Common myeloid progenitor, CD34-positive (primary cell): Measurements from ENCODE around the gene ALDH1L2.
A peak's percentile ranks its signal among the peaks of the same experiment; 100 is the strongest.

ENCODE experiments used
- CTCF ChIA-PET: fragments of 350-600 bp; sonication (Branson Sonifier 250); formaldehyde crosslinking; loops from one replicate; lab custom pipeline; 2021; ENCODE audit warnings: antibody characterized with exemption; lab: Charles Lee
- POLR2A ChIA-PET: fragments of 350-600 bp; sonication (Branson Sonifier 250); formaldehyde crosslinking; loops from one replicate; lab custom pipeline; 2021; ENCODE audit warnings: antibody characterized with exemption; lab: Charles Lee
- DNase-seq, 3 donors: peaks; one replicate each; pipeline versions ENCODE4 v3.0.0 to v3.0.0-alpha.2; 2013
- H3K27ac ChIP-seq, 2 experiments: 1 replicate in 1 of 2; 2 replicates in 1 of 2; pipeline ENCODE4 v1.7.0; 2013; ENCODE audit warnings: inconsistent platforms in 2 of 2, low read length in 2 of 2, mild to moderate bottlenecking in 2 of 2, low read depth in 1 of 2, moderate library complexity in 1 of 2; ENCODE audit not compliant: severe bottlenecking in 2 of 2, insufficient read depth in 1 of 2, poor library complexity in 1 of 2
- H3K27me3 ChIP-seq, 5 experiments: replicated peaks in 2 of 5; 1 replicate in 3 of 5; 2 replicates in 2 of 5; pipeline versions ENCODE4 v1.6.1 to v1.7.0; 2013; ENCODE audit warnings: low read length in 4 of 5, mild to moderate bottlenecking in 2 of 5, moderate library complexity in 2 of 5, inconsistent platforms in 1 of 5; ENCODE audit not compliant: insufficient read depth in 5 of 5, control insufficient read depth in 4 of 5
- H3K36me3 ChIP-seq, 4 experiments: 1 replicate in 2 of 4; 2 replicates in 2 of 4; pipeline versions ENCODE4 v1.6.1 to v1.7.0; 2013; ENCODE audit warnings: low read length in 3 of 4, control low read depth in 1 of 4, mild to moderate bottlenecking in 1 of 4; ENCODE audit not compliant: control insufficient read depth in 4 of 4, insufficient read depth in 4 of 4
- H3K4me1 ChIP-seq, 4 experiments: 1 replicate in 3 of 4; 2 replicates in 1 of 4; pipeline versions ENCODE4 v1.6.1 to v1.7.1; 2013; ENCODE audit warnings: low read length in 3 of 4, mild to moderate bottlenecking in 3 of 4, control low read depth in 1 of 4, inconsistent platforms in 1 of 4, moderate library complexity in 1 of 4; ENCODE audit not compliant: control insufficient read depth in 4 of 4, insufficient read depth in 4 of 4; ENCODE audit errors: control extremely low read depth in 1 of 4
- H3K4me3 ChIP-seq, 7 experiments: 1 replicate in 4 of 7; 2 replicates in 3 of 7; pipeline versions ENCODE4 v1.5.1 to v1.7.0; 2013; ENCODE audit warnings: mild to moderate bottlenecking in 7 of 7, low read length in 6 of 7, moderate library complexity in 6 of 7, inconsistent platforms in 2 of 7, low read depth in 2 of 7, control low read depth in 1 of 7; ENCODE audit not compliant: insufficient read depth in 4 of 7, control insufficient read depth in 1 of 7; ENCODE audit errors: extremely low read depth in 1 of 7
- H3K9me3 ChIP-seq, 5 experiments: 1 replicate in 4 of 5; 2 replicates in 1 of 5; pipeline versions ENCODE4 v1.6.1 to v1.7.1; 2013; ENCODE audit warnings: low read length in 4 of 5, mild to moderate bottlenecking in 2 of 5, inconsistent platforms in 1 of 5, low read depth in 1 of 5, moderate library complexity in 1 of 5; ENCODE audit not compliant: control insufficient read depth in 4 of 5, insufficient read depth in 2 of 5; ENCODE audit errors: control extremely low read depth in 1 of 5
- WGBS: methylation state at CpG from one replicate; pipeline ENCODE4 v1.1.5; 2013; ENCODE audit not compliant: insufficient coverage; 5-methylcytosine and 5-hydroxymethylcytosine counted together

The ALDH1L2 gene

DNA sequence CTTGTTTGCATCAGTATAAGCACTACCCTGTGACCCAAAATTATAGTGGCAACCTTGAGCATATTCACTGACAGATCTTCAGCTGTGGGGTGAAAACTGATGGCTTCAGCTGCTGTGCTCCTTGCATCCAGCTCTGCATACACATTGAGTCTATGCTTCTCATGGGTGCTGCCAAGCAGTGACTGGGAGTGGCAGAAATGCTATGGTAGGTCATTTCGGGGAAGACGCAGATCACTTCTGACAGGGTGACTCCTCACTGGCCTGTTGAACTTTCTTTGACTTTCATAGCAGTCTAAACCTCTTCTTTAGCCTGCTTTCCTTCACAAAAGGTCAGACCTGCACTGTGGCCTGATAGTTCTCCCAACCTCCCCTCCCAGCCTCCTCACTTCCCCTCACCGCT, 5.6 kb upstream of the ALDH1L2 start:
- H3K4me1 ChIP-seq, result no peaks in the 10 kb centered on the region
- H3K27me3 ChIP-seq, result peaks cover 2 to 11% (median 5%) of the 10 kb centered on the region in 5 experiments
- H3K9me3 ChIP-seq, result peaks cover 0 to 6% (median 0%) of the 10 kb centered on the region in 5 experiments
- no peaks in the 10 kb centered on the region for H3K36me3 ChIP-seq
- POLR2A ChIA-PET, result no interaction called here
- CTCF ChIA-PET, result no interaction called here
- DNase-seq, result no peak
- H3K4me3 ChIP-seq, result no peak overlapping the region
- H3K27ac ChIP-seq, result no peak overlapping the region
- WGBS, result 94% methylated on average over 2 of the region's 3 CpGs

DNA sequence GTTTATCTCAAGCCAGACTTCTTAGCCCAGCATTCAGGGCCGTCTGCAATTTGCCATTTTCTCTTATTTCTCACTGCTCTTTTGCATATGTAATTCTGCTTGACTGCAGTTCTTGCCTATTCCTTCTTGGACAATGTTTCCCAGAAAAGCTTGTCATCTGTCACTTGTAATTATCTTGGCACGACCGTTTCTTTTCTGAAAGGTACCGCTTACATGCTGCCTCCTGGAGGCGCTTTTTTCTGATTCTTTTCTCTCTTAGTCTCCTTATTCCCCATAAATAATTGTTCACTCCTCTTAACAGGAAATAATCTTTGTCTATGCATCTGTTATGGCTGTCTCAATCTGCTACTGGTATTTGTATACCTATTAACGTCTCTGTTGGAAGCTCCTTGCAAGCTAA, 1.2 kb upstream of the ALDH1L2 start:
- Histone ChIP-seq H3K27me3 (peaks cover 0 to 14% (median 0%) of the 10 kb centered on the region in 5 experiments), H3K27ac (no peak overlapping the region), H3K36me3 (no peaks in the 10 kb centered on the region), H3K4me3 (no peak overlapping the region), H3K9me3 (peaks cover 0 to 3% (median 0%) of the 10 kb centered on the region in 5 experiments), H3K4me1 (peaks cover 8 to 13% (median 9%) of the 10 kb centered on the region in 4 experiments)
- 87% methylated on average over 3 of the region's 6 CpGs for WGBS
- POLR2A ChIA-PET, result interaction anchor here (0.6 kb wide), 1 partner anchor 22 kb away, joined by 3 read pairs; the partner anchor contains the start of gene WASHC4
- CTCF ChIA-PET, result interaction anchor here (1.2 kb wide), 1 partner anchor 20 kb away, joined by 3 read pairs; no protein-coding TSS in a partner anchor
- peak in 1 of 3 donors; percentile 10 for DNase-seq

DNA sequence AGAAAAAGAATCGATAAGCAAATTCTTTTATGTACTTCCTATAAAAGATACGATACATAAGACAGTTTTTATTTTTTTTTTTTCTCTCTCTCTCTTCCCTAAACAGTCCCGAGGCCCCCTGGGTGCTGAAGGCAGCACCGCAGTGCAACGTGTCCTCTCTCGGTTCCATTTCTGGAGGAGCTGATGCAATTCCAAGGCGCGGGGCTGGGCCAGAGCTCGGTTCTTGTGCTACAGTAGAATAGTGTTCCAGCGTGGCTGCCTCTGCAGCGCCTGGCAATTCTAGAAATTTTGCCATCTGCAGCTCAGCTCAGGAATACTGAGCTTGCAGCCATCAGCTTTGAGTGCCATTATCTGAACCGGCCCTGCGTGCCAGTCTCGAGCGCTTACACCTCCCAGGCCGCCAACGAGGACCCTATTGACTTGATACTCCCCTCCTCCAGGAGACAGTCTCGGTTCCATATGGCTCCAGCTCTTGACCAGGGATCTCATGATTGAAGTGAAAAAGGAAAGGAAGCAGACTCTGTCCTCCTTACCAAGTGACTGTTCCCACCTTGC, 630 bp downstream of the ALDH1L2 start:
- Histone ChIP-seq H3K27ac (no peak overlapping the region), H3K4me3 (peak overlapping the region; percentile 5 to 80 (median 61)), H3K36me3 (no peaks in the 10 kb centered on the region), H3K9me3 (peaks cover 0 to 3% (median 0%) of the 10 kb centered on the region in 5 experiments), H3K27me3 (peaks cover 0 to 14% (median 0%) of the 10 kb centered on the region in 5 experiments), H3K4me1 (peaks cover 8 to 13% (median 9%) of the 10 kb centered on the region in 4 experiments)
- ChIA-PET POLR2A (interaction anchor here (0.6 kb wide), 1 partner anchor 327 kb away, joined by 4 read pairs; no protein-coding TSS in a partner anchor), CTCF (interaction anchor here (0.8 kb wide), 1 partner anchor 12 kb away, joined by 3 read pairs; no protein-coding TSS in a partner anchor)
- WGBS, result 9% methylated on average over 15 of the region's 18 CpGs
- peak; percentile 49 to 64 (median 55) for DNase-seq

DNA sequence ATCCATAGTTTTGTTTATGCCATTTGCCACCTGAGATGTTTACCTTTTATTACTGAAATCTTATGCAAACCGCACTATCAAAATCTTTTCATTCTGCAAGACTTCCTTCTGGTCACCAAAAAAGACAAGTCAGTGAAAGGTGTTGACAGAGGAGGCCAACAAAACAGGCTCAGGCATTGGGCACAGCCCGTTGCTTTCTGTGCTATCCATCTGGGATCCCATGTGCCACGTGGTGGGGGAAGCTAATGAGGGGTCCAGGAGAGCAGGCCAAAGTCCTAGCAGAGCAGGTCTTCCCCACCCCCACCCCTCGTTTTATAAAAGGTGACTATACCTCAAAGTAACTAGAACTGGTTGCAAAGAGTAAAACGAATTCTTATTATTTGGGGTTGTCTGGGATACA, 1.2 kb downstream of the ALDH1L2 start:
- 100% methylated on average over 1 of the region's 5 CpGs for WGBS
- no peak for DNase-seq
- Histone ChIP-seq H3K27me3 (peaks cover 0 to 14% (median 0%) of the 10 kb centered on the region in 5 experiments), H3K4me3 (peak overlapping the region in 1 of 7 experiments; percentile 80), H3K4me1 (peaks cover 8 to 13% (median 9%) of the 10 kb centered on the region in 4 experiments), H3K27ac (no peak overlapping the region), H3K9me3 (peaks cover 0 to 3% (median 0%) of the 10 kb centered on the region in 5 experiments), H3K36me3 (no peaks in the 10 kb centered on the region)
- ChIA-PET CTCF (interaction anchor here (0.8 kb wide), 1 partner anchor 13 kb away, joined by 3 read pairs; no protein-coding TSS in a partner anchor), POLR2A (interaction anchor here (0.6 kb wide), 1 partner anchor 326 kb away, joined by 4 read pairs; no protein-coding TSS in a partner anchor)

DNA sequence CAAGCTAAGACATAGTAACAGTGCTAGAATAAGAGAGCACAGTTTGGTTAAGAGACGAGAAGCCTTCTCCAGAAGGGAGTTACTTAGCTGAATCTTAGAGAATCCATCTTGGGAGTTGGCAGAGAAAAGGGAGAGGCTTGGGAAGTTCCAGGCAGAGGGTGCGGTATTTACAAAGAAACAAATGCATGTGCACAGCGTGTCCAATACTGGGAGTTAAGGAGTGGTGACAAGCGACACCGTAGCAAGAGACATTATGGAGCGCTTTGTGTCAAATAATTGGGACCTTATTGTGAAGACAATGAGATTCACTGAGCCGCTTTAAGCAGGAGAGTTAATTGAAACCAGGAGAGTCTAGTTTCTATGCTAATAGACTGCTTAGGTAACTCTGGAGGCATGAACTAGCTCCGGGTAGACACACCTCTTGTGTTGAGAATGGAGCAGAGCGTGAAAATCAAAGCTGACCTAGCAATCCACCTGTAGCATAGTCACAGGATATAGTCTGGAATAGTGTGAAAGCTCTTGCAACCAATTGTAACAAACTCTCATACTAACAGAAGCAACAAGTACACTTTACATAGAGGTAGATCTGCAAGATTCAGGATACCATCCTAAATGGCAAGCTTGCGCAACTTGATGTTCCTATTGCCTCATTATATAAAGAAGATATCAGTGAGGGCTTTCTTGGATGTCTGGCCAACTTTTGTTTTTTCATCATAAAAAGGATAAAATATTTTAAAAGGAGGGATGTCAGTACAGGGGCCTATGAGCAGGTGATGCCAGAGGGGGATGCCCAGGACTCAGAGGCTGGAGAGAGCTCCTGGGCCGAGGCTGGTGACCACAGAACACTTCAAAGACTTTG, 5.3 kb downstream of the ALDH1L2 start:
- no peaks in the 10 kb centered on the region for H3K36me3 ChIP-seq
- no peak for DNase-seq
- peaks cover 0 to 12% (median 0%) of the 10 kb centered on the region in 5 experiments for H3K27me3 ChIP-seq
- ChIA-PET CTCF (interaction anchor here (1.2 kb wide), 1 partner anchor 11 kb away, joined by 3 read pairs; no protein-coding TSS in a partner anchor), POLR2A (no interaction called here)
- H3K9me3 ChIP-seq, result no peaks in the 10 kb centered on the region
- H3K4me3 ChIP-seq, result no peak overlapping the region
- WGBS, result 99% methylated on average over 8 of the region's 11 CpGs
- peaks cover 4 to 10% (median 8%) of the 10 kb centered on the region in 4 experiments for H3K4me1 ChIP-seq
- H3K27ac ChIP-seq, result no peak overlapping the region

DNA sequence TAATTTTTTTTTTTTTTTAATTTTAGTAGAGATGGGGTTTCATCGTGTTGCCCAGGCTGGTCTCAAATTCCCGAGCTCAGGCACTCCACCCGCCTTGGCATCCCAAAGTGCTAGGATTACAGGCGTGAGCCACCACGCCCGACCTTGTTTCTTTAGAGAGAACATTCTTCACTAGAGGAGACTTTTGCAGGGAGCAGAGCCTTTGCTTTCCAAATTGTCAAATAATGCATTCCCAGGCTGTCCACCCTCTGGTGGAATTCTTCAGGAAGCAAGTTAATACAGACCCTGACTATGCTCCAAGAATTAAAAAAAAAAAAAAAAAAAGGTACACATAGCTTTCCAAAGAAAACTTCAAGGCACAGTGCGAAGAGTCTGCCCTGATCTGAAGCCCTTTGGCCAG, 6.8 kb downstream of the ALDH1L2 start:
- H3K27ac ChIP-seq, result no peak overlapping the region
- peaks cover 0 to 4% (median 0%) of the 10 kb centered on the region in 5 experiments for H3K27me3 ChIP-seq
- DNase-seq, result no peak
- WGBS, result 100% methylated on average over 4 of the region's 7 CpGs
- H3K9me3 ChIP-seq, result no peaks in the 10 kb centered on the region
- ChIA-PET POLR2A (interaction anchor here (0.7 kb wide), 1 partner anchor 433 kb away, joined by 3 read pairs; no protein-coding TSS in a partner anchor), CTCF (no interaction called here)
- no peaks in the 10 kb centered on the region for H3K36me3 ChIP-seq
- no peak overlapping the region for H3K4me3 ChIP-seq
- no peaks in the 10 kb centered on the region for H3K4me1 ChIP-seq
